GM12892 (cell line): ENCODE measurements around the gene ADARB2.

ENCODE experiments used
- POLR2A ChIP-seq: IDR thresholded peaks from 2 replicates; pipeline ENCODE4 v1.6.1; 2011; ENCODE audit warnings: low read depth, low read length, control low read depth
- POLR2AphosphoS5 ChIP-seq: IDR thresholded peaks from 2 replicates; pipeline ENCODE4 v1.6.1; 2011; ENCODE audit warnings: low read depth, low read length, control low read depth

- TF ChIP-seq POLR2AphosphoS5 (no peak), POLR2A (no peak)
Measured at GRCh38 chr10:1600861-1601260, 136.5 kb downstream of the ADARB2 start.
